ENCODE data around the gene VPS13C.

- TF ChIP-seq POLR2A (IDR thresholded peaks at IDR 0.05) = no peak
- no peak for TF ChIP-seq CTCF (IDR thresholded peaks at IDR 0.05 in 4 of 5, conservative IDR thresholded peaks at IDR 0.05 in 1 of 5)
Observed at GRCh38 chr15:62026487-62027262, 33.6 kb downstream of the VPS13C start.
